IPS-11a (cell line): ENCODE results near the gene C1orf21.

Experiments
- H3K4me3 ChIP-seq: one replicate; pipeline ENCODE4 v1.5.1; 2013; ENCODE audit warnings: low read depth, low read length, control low read depth

C1orf21 gene

DNA sequence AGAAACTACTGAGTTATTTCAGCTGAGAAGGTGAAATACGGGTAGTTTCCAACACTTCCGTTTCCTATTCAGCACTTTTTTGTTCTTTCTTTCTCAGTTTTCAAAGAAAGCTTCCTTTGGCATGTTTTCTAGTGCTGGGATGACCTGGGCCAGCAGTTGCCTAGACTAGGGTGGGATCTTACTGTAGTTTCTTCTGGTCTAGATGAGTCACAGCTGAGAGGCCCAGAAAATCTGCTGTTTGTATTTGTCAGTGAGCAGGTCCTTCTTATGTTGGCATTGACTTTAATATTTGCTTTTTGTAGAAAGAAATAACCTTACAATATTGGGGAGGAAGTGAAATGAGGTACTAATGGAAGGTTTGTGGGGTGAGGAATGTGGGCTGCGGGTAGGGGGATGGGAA, 22.2 kb downstream of the C1orf21 start:
- no peak overlapping the region for H3K4me3 ChIP-seq

DNA sequence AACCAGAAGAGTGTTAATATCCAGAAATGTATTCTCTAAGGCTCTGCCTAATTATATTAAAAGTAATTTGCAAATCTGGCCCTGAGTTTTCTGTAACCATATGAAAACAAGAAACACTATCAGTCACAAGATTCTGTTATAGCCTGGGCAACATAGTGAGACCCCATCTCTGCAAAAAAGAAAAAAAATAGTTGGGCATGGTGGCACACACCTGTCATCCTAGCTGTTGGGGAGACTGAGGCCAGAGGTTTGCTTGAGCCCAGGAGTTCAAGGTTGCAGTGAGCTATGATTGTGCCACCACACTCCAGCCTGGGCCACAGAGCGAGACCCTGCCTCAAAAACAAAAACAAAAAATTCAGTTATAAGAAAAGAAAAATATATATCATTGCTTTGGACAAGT, 25.6 kb downstream of the C1orf21 start:
- no peak overlapping the region for H3K4me3 ChIP-seq

DNA sequence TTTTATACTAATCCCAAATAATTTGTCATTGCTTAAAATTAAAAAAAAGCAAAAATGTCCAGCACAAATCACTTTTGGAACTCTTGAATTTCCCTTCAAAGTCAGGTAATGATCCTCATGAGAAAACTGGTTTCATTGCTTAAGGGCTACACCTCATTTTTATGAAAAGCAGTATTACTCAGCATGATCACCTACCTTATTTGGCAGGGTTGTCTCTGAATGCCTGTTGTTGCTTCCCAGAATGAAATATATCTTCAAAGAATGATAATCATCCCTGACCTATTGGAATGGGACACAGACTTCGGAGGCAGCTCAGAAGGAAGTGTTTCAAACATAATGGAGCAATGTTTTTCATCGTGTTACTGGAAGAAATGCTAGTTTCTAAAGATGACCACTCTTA, 29.7 kb downstream of the C1orf21 start:
- H3K4me3 ChIP-seq, result no peak overlapping the region

DNA sequence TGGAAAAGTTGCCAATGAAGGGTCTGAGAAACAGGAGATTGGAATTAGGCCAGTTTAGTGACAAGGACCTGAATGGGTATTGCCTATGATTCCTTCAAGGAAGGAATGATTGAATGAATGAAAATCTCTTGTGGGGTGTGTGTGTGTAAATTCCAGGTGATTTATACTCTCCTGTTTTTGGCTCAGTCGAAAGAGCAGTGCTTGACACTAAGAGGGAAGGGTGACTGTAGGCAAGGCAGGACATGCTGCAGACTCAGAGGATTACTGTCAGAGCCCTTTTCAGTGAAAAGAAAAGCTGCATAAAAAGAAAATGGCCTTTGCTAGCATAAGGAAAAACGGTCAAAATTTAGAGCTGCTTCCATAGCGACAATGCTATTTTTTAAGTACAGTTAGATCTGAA, 30.1 kb downstream of the C1orf21 start:
- no peak overlapping the region for H3K4me3 ChIP-seq

DNA sequence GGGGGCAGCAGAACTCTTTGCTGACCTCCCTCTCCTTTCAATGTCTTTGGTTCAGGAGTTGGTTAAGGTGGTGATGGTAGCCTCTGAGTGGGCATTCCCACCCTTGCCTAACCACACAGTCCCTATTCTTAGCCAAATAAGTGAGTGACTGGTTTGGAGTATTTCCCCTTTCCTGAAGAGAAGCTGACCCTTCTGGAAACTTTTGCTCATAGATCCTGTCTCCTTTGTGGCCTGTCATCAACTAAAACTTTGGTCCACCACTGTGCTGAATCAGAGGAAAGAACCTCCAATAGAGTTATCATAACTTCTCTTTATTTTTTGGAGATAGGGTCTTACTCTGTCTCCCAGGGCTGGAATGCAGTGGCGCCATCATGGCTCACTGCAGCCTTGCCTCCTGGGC, 31.1 kb downstream of the C1orf21 start:
- no peak overlapping the region for H3K4me3 ChIP-seq

DNA sequence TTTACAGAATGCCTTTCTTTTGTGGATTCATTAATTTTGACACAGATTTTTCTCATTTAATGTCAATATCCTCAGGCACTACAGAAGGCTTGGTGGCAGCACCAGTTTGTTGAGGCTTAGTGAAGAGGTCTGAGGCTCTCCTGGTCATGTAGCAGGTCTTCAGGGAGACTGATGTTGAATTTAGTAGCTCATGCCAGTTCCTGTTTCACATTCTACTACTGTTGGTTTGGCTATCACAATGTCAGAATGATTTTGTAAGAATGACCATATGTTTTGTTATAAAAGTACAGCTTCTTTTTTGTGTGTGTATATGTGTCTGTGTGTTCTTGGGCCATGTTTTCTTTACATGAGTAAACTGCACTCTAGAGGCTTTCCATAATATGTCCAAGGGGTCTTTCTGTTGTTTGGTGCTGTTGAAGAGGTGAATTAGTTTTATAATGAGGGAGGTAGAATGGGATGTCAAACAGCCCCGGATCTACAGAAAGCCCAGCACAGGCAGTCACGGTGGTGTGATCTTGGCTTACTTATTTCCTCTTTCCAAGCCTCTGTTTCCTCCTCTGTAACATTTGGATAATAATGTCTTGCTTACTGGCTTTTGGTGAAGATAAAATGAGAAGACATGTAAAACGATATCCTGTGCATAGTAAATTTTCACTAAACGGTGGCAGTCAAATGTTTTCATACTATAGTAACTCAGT, 32.0 kb downstream of the C1orf21 start:
- H3K4me3 ChIP-seq, result no peak overlapping the region

DNA sequence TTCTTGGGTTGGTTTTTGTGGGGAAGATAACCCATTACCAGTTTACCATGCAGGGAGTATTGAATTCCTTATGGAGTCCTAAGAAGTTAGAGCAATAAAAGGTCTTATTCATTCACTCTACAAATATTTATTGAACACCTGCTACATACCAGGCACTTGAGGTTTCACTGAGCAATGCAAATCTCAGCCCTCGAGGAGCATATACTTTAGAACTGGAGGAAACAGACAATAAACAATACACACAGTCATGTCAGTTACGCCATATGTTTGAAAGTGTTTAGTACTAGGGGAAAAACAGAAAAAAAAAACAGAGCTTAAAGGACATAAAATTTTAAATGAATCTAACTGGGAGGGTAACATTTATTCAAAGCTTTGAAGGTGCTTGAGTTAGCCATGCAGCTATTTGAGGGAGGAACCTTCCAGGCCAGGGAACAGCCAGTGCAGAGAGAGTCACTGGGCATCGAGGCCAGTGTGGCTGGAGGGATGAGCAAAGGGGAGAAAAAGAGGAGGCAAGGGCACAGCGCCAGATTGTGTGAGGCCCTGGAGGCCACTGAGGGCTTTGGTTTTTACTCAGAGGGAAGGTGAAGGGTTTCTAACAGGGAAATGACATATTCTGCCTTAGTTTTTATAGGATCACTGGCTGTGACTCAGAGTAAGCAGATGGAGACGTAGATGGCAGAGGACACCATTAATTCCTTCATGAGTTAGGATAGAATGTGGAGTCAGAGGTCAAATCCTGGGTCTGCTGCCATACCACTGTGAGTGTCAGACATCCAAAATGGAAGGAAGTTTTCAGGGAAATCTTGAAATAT, 32.7 kb downstream of the C1orf21 start:
- no peak overlapping the region for H3K4me3 ChIP-seq

DNA sequence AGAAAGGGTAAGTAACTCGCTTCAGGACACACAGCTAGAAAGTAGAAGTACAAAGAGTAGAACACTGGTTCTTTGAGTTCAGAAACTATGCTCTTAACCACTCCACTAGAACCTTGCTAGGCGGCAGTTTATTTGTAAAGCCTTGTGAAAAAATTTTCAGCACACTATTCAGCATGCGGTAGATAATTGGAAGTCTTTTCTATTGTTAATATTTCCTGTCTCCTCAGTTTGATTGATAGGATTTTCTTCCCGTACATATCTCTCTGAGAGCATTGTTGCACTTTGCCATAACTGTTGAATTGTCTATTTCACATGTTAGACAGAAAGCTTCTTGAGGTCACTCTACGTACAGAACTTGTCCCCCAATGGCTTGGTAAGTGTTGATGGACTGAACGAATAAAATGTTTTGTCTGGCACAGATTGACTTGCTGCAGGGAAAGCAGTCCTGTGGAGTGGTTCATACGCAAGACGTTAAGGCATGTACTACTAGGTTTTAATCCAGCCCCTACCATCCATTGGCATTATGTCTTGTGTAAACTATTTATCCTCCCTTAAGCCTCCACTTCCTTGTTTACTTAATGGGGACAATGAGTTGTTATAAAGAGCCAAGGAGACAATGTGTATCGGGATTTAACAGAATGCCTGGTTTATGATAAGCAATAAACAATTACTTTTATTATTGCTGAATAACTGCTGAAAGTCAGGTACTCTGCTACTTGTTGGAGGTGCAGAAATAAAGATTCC, 35.8 kb downstream of the C1orf21 start:
- no peak overlapping the region for H3K4me3 ChIP-seq

DNA sequence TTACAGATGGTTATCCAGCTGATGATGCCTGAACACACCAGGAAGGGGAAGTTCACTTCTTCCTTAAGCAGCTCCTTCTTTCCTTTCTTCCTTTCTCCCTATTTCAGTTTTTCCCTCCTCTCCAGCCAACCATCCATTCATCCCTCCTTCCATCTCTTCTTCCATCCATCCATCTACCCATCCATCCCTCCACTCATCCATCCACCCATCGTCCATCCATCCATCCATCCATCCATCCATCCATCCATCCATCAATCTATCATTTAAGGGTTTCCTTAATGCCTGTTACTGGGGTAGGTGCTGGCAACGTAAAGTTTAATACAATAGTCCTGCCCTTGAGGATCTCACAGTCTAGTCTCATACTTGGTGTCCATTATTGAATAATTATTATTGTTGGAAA, 36.8 kb downstream of the C1orf21 start:
- no peak overlapping the region for H3K4me3 ChIP-seq

DNA sequence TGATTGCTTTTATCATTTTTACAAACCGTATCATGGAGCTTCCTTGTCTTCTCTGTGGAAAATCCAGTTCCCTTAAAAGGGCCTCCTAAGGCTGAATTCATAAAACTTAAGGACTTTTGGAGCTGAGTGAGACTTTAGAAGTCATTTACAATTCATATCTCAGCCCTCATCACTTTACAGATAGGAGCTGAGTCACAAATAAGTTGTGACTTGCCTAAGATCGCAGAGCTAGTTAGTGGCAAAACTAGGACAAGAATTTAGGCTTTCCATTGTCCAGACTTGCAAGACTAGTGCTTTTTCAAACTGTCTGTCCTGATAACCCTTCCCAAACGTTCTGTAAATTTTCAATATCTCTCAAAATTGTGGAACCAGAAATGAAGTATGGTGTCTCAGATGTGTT, 37.3 kb downstream of the C1orf21 start:
- no peak overlapping the region for H3K4me3 ChIP-seq

DNA sequence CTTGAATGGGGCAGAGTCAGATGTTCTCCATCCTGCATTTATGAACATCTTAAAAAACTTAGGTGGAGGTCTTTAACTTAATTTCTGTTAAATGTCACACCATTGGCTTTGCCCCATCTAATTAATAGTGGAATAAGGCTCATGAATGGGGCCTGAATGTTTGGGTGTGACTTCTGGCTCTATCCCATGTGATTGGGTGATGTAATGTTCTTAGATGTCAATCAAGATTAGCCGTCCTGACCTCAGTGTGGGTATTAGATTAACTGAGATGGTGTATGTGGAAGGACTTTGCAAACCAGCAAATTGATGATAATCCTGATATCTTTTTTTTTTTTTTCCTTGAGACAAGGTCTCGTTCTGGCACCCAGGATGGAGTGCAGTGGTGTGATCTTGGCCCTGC, 38.1 kb downstream of the C1orf21 start:
- H3K4me3 ChIP-seq, result no peak overlapping the region

DNA sequence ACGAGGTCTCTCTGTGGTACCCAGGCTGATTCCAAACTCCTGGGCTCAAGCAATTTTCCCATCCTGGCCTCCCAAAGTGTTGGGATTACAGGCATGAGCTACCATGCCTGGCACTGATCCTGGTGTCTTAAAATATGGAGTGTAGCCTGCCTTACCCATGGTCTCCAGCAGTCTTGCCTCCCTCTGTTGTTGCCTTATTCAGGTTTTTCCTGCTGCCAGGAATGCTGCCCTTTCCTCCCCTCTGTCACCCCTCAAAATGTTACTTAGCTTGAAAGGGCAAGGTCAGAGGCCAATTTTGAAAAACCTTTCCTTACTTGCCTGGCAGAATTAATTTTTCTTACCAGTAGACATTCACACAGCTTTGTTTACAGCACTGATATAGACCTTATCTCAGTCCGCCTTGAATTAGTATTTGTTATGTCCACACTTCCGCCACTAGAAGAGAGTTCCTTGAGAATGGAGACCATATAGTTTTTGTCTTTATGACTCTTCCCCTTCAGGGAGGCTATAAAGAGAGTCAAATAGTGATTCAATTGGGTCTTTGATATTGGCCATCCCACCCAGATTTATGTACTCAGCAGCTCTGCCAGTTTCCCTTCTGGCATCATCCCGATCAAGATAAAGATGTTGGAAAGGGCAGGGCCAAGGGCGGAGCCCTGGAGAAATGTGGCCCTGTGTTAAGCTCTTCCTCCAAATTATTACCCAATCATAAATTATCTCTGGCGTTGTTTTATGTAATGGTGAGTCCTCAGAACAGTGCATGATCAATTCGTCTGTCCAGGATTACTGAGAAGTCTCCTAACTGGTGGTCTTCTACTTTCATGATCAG, 38.8 kb downstream of the C1orf21 start:
- no peak overlapping the region for H3K4me3 ChIP-seq

DNA sequence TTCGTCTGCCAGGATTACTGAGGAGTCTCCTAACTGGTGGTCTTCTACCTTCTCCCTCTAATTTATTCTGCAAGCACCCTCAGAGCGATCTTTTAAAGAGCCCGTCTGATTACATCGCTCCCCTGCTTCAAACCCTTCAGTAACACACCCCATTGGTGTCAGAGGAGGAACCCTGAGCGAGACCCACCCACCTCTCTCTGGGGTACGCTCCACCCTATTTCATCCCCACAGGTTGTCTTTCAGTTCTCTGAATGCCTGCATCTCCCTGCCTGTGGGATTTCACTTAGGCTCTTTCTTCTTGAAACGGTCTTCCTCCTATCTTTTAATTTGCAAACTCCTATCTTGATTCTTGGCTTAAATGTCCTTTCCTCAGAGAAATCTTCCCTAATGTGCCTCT, 39.4 kb downstream of the C1orf21 start:
- H3K4me3 ChIP-seq, result no peak overlapping the region

DNA sequence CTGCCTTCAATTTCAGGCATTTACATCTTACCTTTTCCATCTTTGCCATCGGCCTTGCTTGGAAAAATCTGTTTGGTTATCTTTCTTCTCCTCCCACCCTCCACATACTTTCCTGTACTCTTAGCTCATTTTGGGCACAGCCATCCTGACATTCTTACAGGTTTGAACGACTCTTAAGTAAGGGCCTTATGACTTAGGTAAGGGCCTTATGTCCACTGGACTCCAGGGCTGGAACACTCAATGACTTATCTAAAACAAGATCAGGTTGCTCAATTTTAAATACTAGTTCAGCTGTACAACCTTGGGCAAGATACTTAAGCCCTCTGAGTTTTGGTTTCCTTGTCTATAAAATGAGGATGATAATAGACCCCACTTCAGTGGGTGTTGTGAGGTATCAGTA, 40.9 kb downstream of the C1orf21 start:
- H3K4me3 ChIP-seq, result no peak overlapping the region

DNA sequence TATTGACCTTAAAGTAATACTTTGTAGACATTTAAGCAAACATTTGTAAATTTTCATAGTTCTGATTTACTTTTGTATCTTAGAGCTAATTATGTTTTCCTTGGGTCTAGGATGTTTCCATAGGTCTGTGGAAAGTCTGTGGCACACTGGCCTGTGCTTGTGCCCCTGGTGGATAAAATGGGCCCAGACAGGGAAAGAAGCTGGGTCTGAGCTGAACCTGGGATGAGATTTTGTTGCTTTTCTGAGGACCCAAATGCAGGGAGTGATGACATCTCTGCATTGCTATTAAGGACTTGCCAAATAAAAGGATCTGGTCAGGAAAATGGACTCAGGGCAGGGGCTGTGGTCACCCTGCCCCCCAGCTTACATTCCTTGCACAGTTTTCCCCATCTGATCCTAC, 41.8 kb downstream of the C1orf21 start:
- no peak overlapping the region for H3K4me3 ChIP-seq

DNA sequence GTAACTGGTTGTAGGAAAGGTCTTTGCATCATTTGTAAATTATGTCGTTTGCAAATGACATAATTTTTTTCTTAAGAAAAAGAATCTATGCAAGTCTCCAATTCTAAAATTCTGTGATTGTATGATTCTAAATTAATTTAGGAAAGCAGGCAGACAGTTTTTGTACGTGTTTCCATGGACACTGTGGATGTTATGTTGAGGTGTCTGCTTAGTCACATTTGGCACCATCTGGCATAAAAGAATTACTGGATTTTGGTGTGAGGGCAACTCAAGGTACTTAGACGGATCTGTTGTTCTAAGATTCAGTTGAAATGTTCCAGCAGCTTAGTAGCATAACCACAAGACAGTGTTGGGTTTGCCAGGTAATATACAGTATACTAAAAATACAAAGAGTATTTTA, 42.5 kb downstream of the C1orf21 start:
- no peak overlapping the region for H3K4me3 ChIP-seq

DNA sequence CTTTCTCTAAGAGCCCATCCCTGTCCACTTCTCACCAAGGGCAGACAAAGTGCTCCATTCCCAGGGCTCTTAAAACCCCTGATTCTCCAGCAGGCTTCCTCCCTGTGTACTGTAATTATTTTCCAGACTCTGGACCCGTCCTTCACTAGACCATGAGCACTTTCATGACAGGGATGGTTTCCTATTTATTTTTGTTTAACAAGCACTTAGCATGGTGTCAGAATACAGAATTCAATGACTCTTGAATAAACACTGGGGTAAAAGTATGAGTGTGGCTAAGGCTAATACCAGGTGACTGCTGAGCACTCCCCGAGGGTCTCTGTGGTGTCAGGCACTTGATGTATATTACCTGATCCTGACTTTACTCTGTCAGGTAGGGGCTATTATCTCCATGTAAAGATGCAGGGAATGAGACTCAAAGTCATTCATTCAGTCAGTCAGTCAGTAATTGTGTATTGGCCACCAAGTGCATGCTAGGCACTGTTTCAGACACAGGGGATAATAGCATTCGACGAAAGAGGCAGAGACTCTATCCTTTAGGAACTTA, 47.2 kb downstream of the C1orf21 start:
- H3K4me3 ChIP-seq, result no peak overlapping the region

DNA sequence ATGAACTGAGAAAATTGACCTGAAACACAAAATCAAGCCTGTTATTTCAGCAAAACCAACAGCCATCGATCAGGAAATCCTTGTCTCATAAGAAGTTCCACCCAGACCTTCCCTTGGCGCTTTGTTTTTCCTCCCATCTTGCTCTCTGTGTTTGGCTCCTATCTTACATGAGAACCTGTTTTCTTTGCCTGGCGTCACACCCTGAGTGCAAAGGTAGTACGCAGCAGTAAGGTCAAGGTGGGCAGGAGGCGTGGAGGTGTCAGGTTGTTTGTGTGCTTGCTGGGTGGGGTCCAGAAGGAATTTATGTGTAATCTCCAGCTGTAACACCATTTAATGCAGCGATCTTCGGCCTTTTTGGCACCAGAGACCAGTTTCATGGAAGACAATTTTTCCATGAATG, 50.5 kb downstream of the C1orf21 start:
- no peak overlapping the region for H3K4me3 ChIP-seq

DNA sequence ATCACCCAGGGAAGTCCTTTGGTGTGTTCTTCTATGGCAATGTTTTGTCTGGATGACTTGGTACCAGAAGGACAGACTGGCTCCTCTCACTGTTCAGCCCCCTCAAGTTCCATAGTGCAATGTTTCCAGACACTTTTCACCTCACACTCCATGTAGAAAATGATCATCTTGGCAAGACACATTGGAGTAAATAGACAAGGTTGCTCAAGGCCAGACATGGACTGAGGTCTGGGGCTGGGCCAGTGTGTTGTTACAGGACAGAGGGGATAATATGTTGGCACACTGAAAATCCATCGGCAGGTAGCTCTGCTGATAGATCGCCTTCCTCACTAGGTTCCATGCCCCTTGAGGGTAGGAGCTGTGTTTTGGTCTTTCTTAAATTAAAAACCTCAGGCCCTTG, 51.5 kb downstream of the C1orf21 start:
- no peak overlapping the region for H3K4me3 ChIP-seq

DNA sequence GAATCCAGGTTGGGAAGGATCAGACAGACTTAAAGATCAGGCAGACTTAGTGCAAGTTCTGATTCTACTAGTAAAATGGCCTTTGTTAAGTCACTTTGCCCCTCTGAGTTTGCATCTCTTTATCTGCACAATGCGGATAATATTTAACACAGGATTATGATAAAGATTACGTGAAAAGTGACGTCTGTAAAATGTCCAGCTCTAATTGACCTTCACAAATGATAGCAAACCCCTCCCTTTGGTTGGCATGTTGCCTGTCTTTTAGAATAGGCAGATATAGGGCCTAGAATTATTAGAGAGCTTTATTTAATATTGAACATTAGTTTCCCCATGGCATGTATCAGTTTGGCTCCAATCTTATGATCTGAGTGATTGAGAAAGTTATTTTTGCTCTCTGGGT, 55.4 kb downstream of the C1orf21 start:
- no peak overlapping the region for H3K4me3 ChIP-seq

DNA sequence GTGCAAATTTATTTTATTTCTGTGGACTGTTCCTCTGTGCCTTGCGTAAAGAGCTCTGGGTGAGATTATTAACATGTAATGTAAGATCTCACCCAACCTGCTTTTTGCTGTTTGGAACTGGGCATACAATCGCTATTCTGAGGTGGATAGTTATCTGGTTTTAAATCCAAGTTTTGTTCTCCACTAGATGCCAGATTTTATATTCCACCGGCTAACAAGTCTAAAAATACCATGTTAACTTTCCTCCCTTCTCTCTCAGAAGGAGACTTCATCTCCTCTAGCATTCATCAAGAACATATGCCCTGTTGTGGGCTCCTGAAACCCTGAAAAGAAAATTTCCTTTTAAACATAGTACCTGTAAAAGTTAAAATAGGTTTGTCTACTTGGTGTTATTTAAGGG, 56.4 kb downstream of the C1orf21 start:
- no peak overlapping the region for H3K4me3 ChIP-seq
